ENCODE measurements around the gene RUNX2. TPM values are rescaled to one million over a fixed set of nuclear protein-coding genes. Genes with fewer than 3 reads are reported as not detected.

RUNX2 gene
- total and polyA plus RNA-seq, 8 donors, result 0.80 to 18.7 (median 2.7) TPM; not detected in 1

GRCh38 chr6:45541934-45542333, 213.8 kb downstream of the RUNX2 start:
- 76 to 94% (median 89%) methylated on average over 3 of the region's 3 CpGs for WGBS, 5 donors
- TF ChIP-seq EP300 (IDR thresholded peaks at IDR 0.05), result no peak
- no peak for TF ChIP-seq POLR2A (IDR thresholded peaks at IDR 0.05)
- TF ChIP-seq POLR2AphosphoS5 (IDR thresholded peaks at IDR 0.05), result no peak
- no peak for TF ChIP-seq CTCF (IDR thresholded peaks at IDR 0.05)
- peaks cover 4 to 30% (median 20%) of the 10 kb centered on the region in 4 donors for H3K4me1 ChIP-seq
- no peaks in the 10 kb centered on the region for H3K27me3 ChIP-seq
- H3K27ac ChIP-seq, result no peak overlapping the region
- intact Hi-C loops (cut with DNase I; ENCODE audit: low total_unique reads), result no loop called here
- no peak for DNase-seq
- no peak overlapping the region for H3K4me3 ChIP-seq
- peaks cover 0 to 6% (median 3%) of the 10 kb centered on the region in 4 donors for H3K36me3 ChIP-seq
- H3K9me3 ChIP-seq, result no peaks in the 10 kb centered on the region

GRCh38 chr6:45543298-45544235, 215.4 kb downstream of the RUNX2 start:
- H3K4me1 ChIP-seq, result peaks cover 3 to 22% (median 17%) of the 10 kb centered on the region in 4 donors
- H3K27ac ChIP-seq, result no peak overlapping the region
- H3K9me3 ChIP-seq, result no peaks in the 10 kb centered on the region
- H3K36me3 ChIP-seq, result peaks cover 0 to 10% (median 6%) of the 10 kb centered on the region in 4 donors
- no peaks in the 10 kb centered on the region for H3K27me3 ChIP-seq
- no peak for TF ChIP-seq POLR2AphosphoS5 (IDR thresholded peaks at IDR 0.05)
- no peak for TF ChIP-seq POLR2A (IDR thresholded peaks at IDR 0.05)
- TF ChIP-seq EP300 (IDR thresholded peaks at IDR 0.05), result no peak
- TF ChIP-seq CTCF (IDR thresholded peaks at IDR 0.05), result no peak
- no peak for DNase-seq
- intact Hi-C loops (cut with DNase I; ENCODE audit: low total_unique reads), result no loop called here
- H3K4me3 ChIP-seq, result no peak overlapping the region
- 65 to 93% (median 83%) methylated on average over 5 of the region's 5 CpGs for WGBS, 5 donors

GRCh38 chr6:45545416-45545815, 217.3 kb downstream of the RUNX2 start:
- WGBS, 5 donors, result 94 to 100% (median 97%) methylated on average over 2 of the region's 2 CpGs
- TF ChIP-seq CTCF (IDR thresholded peaks at IDR 0.05), result no peak
- no peak for TF ChIP-seq POLR2AphosphoS5 (IDR thresholded peaks at IDR 0.05)
- no peak for TF ChIP-seq EP300 (IDR thresholded peaks at IDR 0.05)
- no peak for TF ChIP-seq POLR2A (IDR thresholded peaks at IDR 0.05)
- Histone ChIP-seq H3K36me3 (peaks cover 0 to 10% (median 6%) of the 10 kb centered on the region in 4 donors), H3K9me3 (no peaks in the 10 kb centered on the region), H3K27me3 (no peaks in the 10 kb centered on the region), H3K27ac (no peak overlapping the region), H3K4me1 (peaks cover 0 to 4% (median 1%) of the 10 kb centered on the region in 4 donors), H3K4me3 (no peak overlapping the region)
- DNase-seq, result no peak
- intact Hi-C loops (cut with DNase I; ENCODE audit: low total_unique reads), result no loop called here

GRCh38 chr6:45548657-45549515, 220.8 kb downstream of the RUNX2 start:
- Histone ChIP-seq H3K9me3 (no peaks in the 10 kb centered on the region), H3K36me3 (peaks cover 0 to 10% (median 6%) of the 10 kb centered on the region in 4 donors), H3K4me3 (no peak overlapping the region), H3K4me1 (no peaks in the 10 kb centered on the region), H3K27ac (no peak overlapping the region), H3K27me3 (no peaks in the 10 kb centered on the region)
- TF ChIP-seq POLR2AphosphoS5 (IDR thresholded peaks at IDR 0.05) (no peak), EP300 (IDR thresholded peaks at IDR 0.05) (no peak), POLR2A (IDR thresholded peaks at IDR 0.05) (no peak), CTCF (IDR thresholded peaks at IDR 0.05) (no peak)
- no peak for DNase-seq
- 76 to 86% (median 78%) methylated on average over 7 of the region's 7 CpGs for WGBS, 5 donors
- intact Hi-C loops (cut with DNase I; ENCODE audit: low total_unique reads), result no loop called here

Measured in stomach (tissue), 9 donors.